T-helper 17 cell (primary cell): Measurements from ENCODE around the gene CAMSAP3. TPM values are rescaled to one million over a fixed set of nuclear protein-coding genes. Genes with fewer than 3 reads are reported as not detected.

Experiments used
- ATAC-seq: fragments of 150-1000 bp; cut with Tn5 transposase; 2 replicates; pipeline ENCODE4 v1.10.0; 2021; ENCODE audit warnings: mild to moderate bottlenecking, moderate library complexity
- DNase-seq, 3 donors: peaks; one replicate each; pipeline versions ENCODE4 v3.0.0 to v3.0.0-alpha.2; 2020 to 2021
- H3K9me3 ChIP-seq: one replicate; pipeline ENCODE4 v1.7.0; 2013; ENCODE audit warnings: low read length, mild to moderate bottlenecking; ENCODE audit not compliant: control insufficient read depth, poor library complexity, severe bottlenecking
- H3K27ac Mint-ChIP-seq: one replicate; pipeline ENCODE4 v1.8.0; 2022; ENCODE audit warnings: mild to moderate bottlenecking, moderate library complexity, mixed read lengths
- H3K27me3 Mint-ChIP-seq: one replicate; pipeline ENCODE4 v1.8.0; 2022; ENCODE audit warnings: mixed read lengths
- H3K36me3 Mint-ChIP-seq: one replicate; pipeline ENCODE4 v1.8.0; 2022; ENCODE audit warnings: low read depth, mixed read lengths
- H3K4me1 Mint-ChIP-seq: one replicate; pipeline ENCODE4 v1.8.0; 2022; ENCODE audit warnings: mild to moderate bottlenecking, mixed read lengths
- H3K4me3 Mint-ChIP-seq: one replicate; pipeline ENCODE4 v1.8.0; 2022; ENCODE audit warnings: mild to moderate bottlenecking, moderate library complexity, mixed read lengths
- total RNA-seq, 4 donors: library from RNA in 2 of 4; stranded (reverse) in 2 of 4; gene quantifications; one replicate each; pipeline ENCODE4 v1.2.3 and lab custom pipeline; 2022 to 2026

CAMSAP3 gene
- total RNA-seq, 2 donors from 2014 or later: 0.12 to 0.44 TPM

GRCh38 chr19:7611541-7612279 is 16.0 kb downstream of the CAMSAP3 start:
- no peaks in the 10 kb centered on the region for H3K4me1 Mint-ChIP-seq
- ATAC-seq (no peak), DNase-seq (no peak)
- no peak overlapping the region for H3K4me3 Mint-ChIP-seq
- H3K27ac Mint-ChIP-seq: no peak overlapping the region
- no peaks in the 10 kb centered on the region for H3K9me3 ChIP-seq
- no peaks in the 10 kb centered on the region for H3K36me3 Mint-ChIP-seq
- H3K27me3 Mint-ChIP-seq: no peaks in the 10 kb centered on the region

- ATAC-seq (no peak), DNase-seq (no peak)
- H3K27me3 Mint-ChIP-seq: no peaks in the 10 kb centered on the region
Observed at GRCh38 chr19:7612282-7613274, 16.9 kb downstream of the CAMSAP3 start.

GRCh38 chr19:7614859-7615741 is 19.4 kb downstream of the CAMSAP3 start:
- ATAC-seq: no peak
- H3K36me3 Mint-ChIP-seq: peaks cover 2% of the 10 kb centered on the region
- no peak overlapping the region for H3K4me3 Mint-ChIP-seq
- no peaks in the 10 kb centered on the region for H3K4me1 Mint-ChIP-seq
- no peak for DNase-seq
- no peaks in the 10 kb centered on the region for H3K27me3 Mint-ChIP-seq
- no peaks in the 10 kb centered on the region for H3K9me3 ChIP-seq
- no peak overlapping the region for H3K27ac Mint-ChIP-seq

More at GRCh38 chr19:7612282-7613274, 16.9 kb downstream of the CAMSAP3 start:
- no peaks in the 10 kb centered on the region for H3K9me3 ChIP-seq
- no peak overlapping the region for H3K27ac Mint-ChIP-seq
- no peaks in the 10 kb centered on the region for H3K36me3 Mint-ChIP-seq
- H3K4me3 Mint-ChIP-seq: no peak overlapping the region
- H3K4me1 Mint-ChIP-seq: no peaks in the 10 kb centered on the region

GRCh38 chr19:7617172-7617571 is 21.5 kb downstream of the CAMSAP3 start:
- Mint-ChIP-seq H3K4me1 (no peaks in the 10 kb centered on the region), H3K36me3 (peaks cover 2% of the 10 kb centered on the region), H3K4me3 (no peak overlapping the region), H3K27ac (no peak overlapping the region), H3K27me3 (no peaks in the 10 kb centered on the region)
- DNase-seq (no peak), ATAC-seq (no peak)
- H3K9me3 ChIP-seq: no peaks in the 10 kb centered on the region

GRCh38 chr19:7617735-7618134 is 22.1 kb downstream of the CAMSAP3 start:
- Mint-ChIP-seq H3K36me3 (peaks cover 3% of the 10 kb centered on the region), H3K4me1 (no peaks in the 10 kb centered on the region), H3K27ac (no peak overlapping the region), H3K27me3 (no peaks in the 10 kb centered on the region), H3K4me3 (no peak overlapping the region)
- no peak for DNase-seq
- ATAC-seq: no peak
- H3K9me3 ChIP-seq: no peaks in the 10 kb centered on the region

GRCh38 chr19:7618348-7618747 is 22.7 kb downstream of the CAMSAP3 start:
- H3K9me3 ChIP-seq: no peaks in the 10 kb centered on the region
- DNase-seq (no peak), ATAC-seq (no peak)
- Mint-ChIP-seq H3K4me1 (no peaks in the 10 kb centered on the region), H3K27ac (peak overlapping the region; percentile 59), H3K27me3 (no peaks in the 10 kb centered on the region), H3K4me3 (peak overlapping the region; percentile 57), H3K36me3 (peaks cover 7% of the 10 kb centered on the region)

- no peak for ATAC-seq
- H3K9me3 ChIP-seq: no peaks in the 10 kb centered on the region
- DNase-seq: no peak
- Mint-ChIP-seq H3K4me3 (peak overlapping the region; percentile 57), H3K4me1 (no peaks in the 10 kb centered on the region), H3K27ac (peak overlapping the region; percentile 59), H3K36me3 (peaks cover 7% of the 10 kb centered on the region), H3K27me3 (no peaks in the 10 kb centered on the region)
Observed at GRCh38 chr19:7618771-7619510, 23.3 kb downstream of the CAMSAP3 start.

- no peaks in the 10 kb centered on the region for H3K9me3 ChIP-seq
- H3K27ac Mint-ChIP-seq: no peak overlapping the region
- peaks cover 2% of the 10 kb centered on the region for H3K4me1 Mint-ChIP-seq
- H3K4me3 Mint-ChIP-seq: no peak overlapping the region
- no peak for DNase-seq
- ATAC-seq: no peak
- H3K27me3 Mint-ChIP-seq: no peaks in the 10 kb centered on the region
- peaks cover 7% of the 10 kb centered on the region for H3K36me3 Mint-ChIP-seq
Observed at GRCh38 chr19:7619671-7620441, 24.2 kb downstream of the CAMSAP3 start.

GRCh38 chr19:7620442-7621412 is 25.1 kb downstream of the CAMSAP3 start:
- DNase-seq: no peak
- Mint-ChIP-seq H3K27me3 (no peaks in the 10 kb centered on the region), H3K27ac (no peak overlapping the region), H3K4me1 (peaks cover 2% of the 10 kb centered on the region), H3K4me3 (no peak overlapping the region), H3K36me3 (peaks cover 7% of the 10 kb centered on the region)
- H3K9me3 ChIP-seq: no peaks in the 10 kb centered on the region
- no peak for ATAC-seq

GRCh38 chr19:7622933-7623685 is 27.4 kb downstream of the CAMSAP3 start:
- no peak for DNase-seq
- H3K4me3 Mint-ChIP-seq: no peak overlapping the region
- no peak overlapping the region for H3K27ac Mint-ChIP-seq
- H3K36me3 Mint-ChIP-seq: peaks cover 7% of the 10 kb centered on the region
- no peak for ATAC-seq
- H3K9me3 ChIP-seq: no peaks in the 10 kb centered on the region
- peaks cover 8% of the 10 kb centered on the region for H3K4me1 Mint-ChIP-seq
- no peaks in the 10 kb centered on the region for H3K27me3 Mint-ChIP-seq
